ENCODE data around the gene RNF141.

Gene RNF141

DNA sequence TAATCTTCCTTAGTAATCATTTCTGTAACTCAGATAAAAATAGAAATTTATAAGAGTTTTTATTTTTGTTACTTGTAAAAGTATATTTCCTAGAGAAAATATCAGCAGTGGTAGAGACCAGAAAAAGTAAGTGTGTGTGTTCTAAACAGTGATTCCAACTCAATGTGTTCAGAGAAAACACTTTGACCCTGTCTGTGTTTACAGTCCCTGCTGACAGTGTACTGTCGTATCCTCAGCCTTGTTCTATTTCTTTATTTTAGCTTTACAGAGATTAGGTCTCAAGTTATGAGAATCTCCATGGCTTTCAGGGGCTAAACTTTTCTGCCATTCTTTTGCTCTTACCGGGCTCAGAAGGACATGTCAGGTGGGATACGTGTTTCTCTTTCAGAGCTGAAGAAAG lies 17.3 kb upstream of the RNF141 start:
- DNase-seq, result no peak

DNA sequence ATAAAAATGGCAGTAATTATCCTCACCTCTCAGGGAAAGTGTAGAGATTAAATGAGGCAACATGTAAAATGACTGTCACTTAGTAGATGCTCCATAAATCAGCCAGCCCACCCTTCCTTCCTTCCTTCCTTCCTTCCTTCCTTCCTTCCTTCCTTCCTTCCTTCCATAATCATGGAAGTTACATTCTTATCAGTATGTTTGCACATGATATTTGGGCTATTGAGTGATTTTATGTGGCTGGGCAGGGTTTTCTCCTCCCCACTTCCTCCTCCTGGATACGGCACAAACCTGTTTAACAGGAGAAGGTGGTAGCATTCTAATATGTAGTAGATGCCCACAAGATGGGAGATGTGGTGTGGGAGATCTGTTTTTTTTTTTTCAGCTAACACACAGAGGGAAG lies 15.6 kb upstream of the RNF141 start:
- DNase-seq, result no peak

DNA sequence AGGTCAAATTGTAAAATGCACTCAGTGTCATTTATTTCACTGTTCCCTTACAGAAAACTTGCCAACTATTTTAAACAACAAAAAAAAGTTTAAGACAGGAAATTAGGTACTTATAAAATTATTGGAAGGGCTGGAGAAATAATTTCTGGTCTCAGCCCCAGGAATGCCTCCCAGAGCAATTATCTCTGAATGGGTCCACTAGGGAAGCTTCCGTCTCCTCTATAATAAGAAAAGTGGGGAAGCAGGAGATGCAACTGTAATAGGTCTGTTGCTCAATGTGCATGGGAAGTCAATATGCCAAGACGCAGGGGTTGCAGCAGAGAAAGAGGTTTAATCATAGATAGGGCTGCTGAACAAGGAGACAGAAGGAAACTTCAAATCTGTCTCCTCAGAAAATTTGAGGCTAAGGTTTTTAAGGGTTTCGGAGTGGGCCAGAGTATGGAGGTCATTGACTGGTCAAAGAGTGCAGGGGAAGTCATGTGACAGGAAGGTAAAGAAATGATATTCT lies 10.9 kb upstream of the RNF141 start:
- DNase-seq, result no peak

DNA sequence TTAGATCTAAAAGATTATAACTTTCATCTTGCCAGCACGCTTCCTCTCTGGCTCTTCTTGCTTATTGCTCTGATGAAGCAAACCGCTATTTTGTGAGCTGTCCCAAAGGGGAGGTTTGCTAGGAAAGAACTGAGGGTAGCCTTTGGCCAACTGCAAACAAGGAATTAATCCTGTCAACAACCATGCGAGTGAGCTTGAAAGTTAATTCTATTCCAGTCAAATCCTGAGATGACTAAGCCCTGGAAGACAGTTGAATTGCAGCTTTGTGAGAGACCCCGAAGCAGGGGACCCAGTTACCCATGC lies 10.3 kb upstream of the RNF141 start:
- DNase-seq, result no peak

DNA sequence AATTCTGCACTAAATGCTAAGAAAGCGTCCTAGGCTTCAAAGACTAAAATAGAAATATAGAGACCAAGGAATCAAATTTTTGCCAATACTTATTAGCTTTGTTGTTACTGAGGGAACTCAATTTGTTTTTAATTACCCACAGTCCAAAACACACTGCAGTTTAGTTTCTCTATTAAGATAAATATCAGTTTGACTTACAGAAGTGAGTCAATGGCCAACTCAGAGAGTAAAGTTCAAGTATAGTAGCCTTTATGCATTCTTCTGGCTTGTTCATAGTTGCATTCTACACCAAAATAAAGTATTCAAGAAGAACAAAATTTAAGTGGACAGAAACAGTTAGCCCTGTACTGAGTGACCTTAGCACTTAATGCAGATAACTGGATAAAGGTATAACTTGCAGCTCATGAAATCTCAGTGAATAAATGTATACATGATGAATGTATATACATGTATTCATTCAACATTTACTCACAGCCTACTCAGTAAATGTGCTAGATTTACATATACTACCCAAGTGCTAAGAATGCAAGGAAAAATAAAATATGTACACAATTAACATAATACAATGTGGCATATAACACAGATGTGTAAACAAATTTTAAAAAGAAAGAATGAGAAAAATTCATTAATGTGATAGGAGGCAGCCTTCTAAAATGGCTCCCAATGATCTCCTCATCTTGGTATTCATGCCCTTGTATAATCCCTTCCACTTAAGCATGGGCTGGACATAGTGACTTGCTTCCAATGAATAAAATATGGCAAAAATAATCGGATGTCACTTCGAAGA lies 9.7 kb upstream of the RNF141 start:
- DNase-seq, result no peak

DNA sequence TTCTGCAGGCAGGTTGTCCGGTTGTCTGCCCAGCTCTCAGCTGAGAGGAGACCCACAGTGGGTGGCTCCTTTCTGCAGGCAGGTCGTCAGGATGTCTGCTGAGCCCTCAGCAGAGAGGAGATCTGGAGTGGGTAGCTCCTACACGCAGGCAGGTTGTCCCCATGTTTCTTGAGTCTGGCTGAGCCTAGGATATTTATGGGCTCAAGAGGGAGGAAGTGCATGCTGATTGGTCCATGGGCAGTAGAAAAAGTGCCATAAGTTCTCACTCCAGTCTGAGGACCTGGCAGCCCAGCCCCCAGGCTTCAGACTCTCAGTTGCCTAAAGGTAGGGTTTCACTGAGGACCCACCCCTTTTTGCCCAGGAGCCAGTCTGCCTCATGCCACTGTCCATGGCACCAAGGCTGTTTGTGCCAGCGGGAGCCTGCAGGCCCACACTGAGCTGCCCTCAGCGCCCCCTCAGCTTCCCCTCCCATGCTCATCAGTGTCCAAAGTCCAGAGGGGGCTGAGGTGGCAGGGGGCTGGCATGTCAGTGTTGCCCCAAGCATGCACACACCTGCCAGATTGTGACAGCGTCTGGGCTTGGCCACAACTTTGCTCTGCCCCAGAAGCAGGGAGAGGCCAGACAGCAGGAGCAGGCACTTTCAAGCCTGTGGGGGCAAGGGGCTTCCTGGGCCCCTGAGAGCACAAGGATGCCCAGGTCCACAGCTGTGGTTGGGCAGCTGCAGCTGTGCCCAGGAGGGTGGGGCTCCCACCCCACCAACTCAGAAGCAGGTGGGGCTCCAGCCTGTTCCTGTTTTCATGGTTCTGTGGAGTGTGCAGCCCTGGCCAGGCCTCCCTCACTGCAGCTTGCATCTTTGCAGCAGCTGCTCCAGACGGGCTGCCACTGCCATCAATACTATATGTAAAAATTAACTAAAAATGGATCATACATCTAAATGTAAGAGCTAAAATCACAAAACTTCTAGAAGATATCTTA lies 3.8 kb upstream of the RNF141 start:
- DNase-seq, result no peak

DNA sequence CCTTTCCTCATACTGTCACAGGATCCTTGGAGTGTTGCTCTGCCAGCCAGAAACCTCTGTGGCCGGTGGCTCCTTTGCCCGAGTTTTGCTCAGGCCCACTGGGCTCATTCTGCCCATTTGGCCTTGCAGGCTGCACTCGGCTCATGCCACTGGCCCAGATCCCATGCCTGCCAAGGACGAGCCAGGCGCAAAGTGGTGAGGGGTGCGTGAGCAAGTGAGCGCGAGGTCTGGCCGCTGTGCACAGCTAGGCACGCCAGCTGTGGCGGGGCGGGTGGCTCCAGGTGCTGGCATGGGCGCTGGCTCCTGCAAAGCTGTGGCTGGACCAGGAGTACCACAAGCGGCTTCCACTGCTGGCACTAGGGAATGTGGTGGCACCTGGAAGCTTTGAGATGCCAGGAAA lies 2.8 kb upstream of the RNF141 start:
- DNase-seq, result no peak

DNA sequence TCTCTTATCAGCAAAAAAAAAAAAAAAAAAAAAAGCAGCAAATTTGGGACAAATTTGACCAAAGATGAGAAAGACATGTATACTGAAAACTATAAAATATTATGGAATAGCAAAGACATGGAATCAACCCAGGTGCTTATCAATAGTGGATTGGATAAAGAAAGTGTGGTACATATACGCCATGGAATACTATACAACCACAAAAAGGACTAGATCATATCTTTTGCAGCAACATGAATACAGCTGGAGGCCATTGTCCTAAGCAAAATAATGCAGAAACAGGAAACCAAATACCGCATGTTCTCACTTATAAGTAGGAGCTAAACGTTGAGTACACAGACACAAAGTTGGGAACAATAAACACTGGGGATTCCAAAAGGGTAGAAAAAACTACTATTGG lies 1.8 kb upstream of the RNF141 start:
- no peak for DNase-seq

DNA sequence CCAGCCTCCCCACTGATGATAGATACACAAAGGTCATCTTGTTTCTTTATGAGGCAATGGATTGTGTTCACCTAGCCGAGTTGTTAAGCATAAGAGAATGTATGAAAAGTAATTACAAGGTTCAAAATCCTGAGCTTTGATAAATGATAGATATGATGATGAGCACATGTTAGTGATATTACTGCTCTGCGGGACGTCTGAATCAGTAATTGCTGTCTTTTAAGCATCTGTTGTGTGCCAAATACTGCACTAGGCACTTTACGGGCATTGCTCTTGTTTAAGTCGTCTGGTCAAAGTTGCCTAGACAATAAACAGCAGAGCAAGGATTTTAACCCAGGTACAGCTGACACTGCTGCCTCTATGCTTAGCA lies 559 bp upstream of the RNF141 start:
- DNase-seq, result no peak

DNA sequence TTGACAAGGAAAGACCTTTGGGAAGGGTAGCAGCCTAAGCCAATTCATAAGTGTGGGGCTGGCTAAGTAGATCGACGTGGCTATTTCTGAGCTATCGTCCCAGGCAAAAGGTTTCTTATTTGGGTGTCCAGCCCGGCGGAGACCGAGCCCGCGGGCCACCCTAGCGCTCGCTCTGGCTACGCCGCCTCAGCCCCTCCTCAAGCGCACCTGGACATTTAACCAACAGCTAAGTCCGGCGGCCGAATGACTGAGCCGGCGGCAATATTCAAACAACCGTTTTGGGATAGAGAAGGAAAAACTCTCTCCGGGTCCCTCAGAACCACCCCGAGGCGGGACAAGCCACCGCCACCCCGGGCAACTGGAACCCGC lies 457 bp downstream of the RNF141 start:
- DNase-seq, result no peak

DNA sequence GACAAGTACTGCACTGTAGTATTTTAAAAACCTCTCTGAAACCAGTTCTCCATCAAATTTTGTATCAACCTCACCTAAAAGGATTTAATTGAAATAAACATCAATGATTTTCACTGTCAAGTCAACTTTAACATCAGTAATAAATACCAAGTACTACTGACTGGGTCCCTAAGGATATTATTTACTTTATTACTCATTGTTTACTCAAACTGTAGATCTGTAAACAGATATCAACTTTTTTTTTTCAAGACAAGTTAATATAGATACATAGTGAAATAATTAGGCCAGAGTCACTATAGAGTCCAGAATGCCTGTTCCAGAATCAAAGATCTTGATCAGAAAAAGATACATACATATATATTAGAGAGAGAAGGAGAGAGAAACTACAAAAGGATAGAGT lies 1.6 kb downstream of the RNF141 start:
- no peak for DNase-seq

DNA sequence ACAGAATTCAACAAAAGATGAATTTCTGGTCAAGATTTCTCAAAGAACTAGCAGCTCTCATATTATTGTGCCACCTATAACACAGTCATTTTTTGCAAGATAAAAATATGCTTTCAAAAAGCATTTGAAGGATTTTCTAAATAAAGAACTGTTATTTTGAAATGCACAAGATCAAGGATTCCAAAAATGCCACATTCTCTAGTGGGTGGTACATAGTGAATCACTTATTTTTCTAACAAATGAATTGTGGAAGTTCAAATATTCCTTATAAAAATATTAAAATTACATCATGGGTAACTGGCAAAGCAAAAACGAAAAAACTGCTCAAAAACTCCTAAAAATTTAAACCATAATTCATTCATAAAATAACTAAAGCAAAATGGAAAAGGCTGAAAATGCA lies 2.1 kb downstream of the RNF141 start:
- DNase-seq, result no peak

DNA sequence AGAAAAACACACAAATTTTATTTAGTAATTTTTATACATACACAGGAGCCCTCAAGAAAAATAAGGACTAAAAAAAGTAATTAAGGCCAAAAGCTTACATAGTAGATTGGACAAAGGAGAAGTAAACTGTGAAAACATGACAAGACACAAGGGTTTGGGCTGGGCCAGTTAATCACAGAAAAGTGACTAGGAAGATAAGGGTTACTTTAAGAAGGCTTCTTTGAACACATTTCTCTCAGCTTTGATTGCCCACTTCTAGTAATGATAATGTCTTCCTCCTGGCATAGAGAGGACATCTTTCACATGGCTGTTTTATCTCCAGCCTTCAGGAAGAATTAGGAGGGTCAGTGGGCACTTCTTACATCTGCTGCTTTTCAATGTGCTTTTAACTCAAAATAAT lies 3.4 kb downstream of the RNF141 start:
- DNase-seq, result no peak

DNA sequence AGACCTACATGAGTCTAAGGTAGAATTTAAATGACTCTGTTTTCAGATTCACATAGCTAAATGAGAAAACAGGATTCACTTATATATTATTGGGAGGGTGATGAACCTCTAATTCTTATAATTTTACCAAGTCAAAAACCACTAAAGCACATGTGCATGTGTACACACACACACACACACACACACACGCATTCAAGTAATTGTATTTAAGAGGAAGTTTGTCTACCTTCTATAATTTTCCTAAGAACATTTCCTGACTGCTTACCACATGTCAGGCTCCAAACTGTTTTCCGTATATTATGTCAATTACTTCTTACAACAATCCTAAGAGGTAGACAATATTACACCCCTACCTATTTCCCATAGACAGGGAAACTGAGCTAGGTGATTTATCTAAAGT lies 6.7 kb downstream of the RNF141 start:
- no peak for DNase-seq

DNA sequence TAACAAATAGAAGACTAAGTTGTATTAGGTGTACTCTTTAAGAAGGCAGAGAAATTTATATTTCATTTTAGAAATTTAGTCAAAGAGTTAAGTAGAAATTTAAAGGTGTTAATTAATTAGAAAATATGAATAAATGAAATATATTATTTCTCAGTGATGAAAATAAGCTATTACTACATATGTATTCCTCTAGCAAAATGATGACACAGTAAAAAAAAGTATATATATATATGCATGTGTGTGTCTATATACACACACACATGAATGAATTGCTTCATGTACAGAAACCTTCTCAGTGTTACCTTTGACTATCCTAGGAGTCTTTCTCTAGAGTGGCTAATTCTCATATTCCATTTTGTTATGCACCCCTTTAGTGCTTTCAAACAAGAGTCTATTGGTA lies 7.7 kb downstream of the RNF141 start:
- no peak for DNase-seq

DNA sequence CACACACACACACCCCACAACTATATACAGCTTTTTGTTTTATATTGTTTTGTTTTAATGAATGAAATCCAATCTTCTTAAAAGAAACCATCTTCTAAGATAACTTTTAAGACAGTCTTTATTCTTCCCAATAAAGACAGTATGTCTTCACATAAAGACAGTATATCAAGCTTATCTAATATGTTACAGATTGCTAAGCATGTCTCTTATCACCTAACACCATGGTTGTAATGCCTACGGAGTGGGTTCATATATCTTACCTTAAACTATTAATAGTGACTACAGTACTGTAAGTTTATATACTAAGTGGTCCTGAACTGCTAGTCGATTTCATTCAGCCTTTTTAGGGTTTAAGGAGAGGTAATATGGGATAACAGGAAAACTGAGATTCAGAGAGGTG lies 8.5 kb downstream of the RNF141 start:
- no peak for DNase-seq

DNA sequence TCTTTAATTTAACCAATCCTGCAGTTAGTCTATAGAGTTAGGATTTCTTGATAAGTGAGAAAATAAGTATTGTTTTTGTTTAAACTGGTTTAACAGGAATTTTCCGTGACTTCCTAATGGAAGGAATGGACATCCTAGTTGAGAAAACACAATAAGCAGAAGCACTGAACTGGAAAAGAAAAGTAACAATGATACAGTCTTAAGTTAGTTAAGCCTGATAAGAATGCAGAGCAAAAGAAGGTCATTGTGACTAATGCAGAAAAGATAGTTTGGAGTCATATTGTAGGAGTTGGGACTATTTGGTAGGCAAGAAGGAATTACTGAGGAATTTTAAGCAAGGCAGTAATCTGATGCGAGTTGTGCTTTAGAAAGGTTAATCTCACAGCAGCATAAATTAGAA lies 11.7 kb downstream of the RNF141 start:
- no peak for DNase-seq

DNA sequence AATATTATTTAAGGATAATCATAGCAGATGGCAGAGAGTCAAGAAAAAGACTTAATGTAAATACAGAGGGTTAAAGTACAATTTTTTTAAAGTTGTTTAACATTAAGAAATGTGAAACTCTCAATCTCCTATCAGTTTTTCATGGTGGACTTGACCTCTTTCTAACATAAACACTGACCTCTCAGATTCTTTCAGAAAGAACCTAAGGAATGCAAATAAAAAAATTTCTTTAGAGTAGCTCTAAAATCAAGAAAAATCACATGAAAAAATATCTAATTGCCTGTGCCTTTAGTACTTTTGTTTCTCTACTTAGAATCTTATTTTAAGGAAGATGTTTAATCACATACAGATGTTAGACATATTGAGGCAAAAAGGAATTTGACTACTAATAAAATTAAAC lies 12.9 kb downstream of the RNF141 start:
- no peak for DNase-seq

DNA sequence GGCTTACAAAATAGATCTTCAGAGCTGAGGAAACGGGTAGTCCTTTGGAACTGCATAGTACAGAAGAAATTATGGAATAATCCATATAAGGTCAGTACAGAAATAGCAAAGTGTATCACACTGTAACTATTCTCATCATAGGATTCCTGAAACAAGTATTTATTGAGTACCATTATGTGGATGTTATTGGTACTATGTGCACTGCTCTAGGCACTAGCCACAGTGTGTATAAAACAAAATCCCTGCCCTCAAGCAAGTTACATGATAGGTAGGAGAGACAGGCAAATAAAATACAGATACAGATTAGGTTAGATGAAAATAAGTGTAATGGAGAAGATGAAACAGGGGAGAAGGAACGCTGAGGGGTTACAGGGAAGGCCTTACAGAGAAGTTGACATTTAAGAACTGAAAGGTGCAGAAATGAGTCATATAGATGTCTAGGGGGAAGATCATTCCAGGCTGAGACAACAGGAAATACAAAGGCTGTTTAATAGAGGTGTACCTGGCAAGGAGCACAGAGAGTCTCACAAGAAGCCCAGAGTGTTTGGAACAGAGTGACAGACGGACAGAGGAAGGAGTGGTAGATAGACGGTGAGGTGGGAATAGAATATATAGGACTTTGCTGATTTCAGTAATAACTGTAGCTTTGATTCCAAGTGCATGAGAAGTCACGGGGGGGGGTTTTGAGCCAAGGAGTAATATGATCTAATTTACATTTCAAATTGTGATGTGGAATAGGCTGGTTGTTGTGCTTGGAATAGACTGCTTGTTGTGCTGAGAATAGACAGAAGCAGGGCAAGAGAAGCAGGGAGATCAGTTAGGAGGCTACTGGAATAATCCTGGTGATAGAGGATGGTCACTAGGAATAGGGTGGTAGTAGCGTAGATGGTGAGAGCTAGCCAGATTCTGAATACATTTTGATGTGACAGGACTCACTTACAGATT lies 13.7 kb downstream of the RNF141 start:
- no peak for DNase-seq

DNA sequence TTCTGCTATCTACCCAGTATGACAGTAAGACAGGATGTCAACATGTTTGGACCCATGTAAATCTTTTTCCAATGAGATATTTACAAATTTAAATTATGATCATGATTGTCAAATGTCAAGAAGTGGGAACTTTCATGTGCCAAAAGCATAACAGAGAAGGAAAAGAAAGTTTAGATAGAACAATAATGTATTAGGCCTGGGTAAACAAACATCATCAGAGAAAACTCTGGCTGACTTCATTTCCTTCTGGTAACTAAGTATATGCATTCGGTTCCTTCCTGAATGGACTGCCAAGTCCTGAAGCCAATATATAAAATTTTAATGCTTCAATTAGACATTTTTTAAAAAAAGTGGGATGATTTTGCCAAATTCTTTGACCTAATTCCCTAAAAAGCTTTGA lies 16.5 kb downstream of the RNF141 start:
- DNase-seq, result no peak

DNA sequence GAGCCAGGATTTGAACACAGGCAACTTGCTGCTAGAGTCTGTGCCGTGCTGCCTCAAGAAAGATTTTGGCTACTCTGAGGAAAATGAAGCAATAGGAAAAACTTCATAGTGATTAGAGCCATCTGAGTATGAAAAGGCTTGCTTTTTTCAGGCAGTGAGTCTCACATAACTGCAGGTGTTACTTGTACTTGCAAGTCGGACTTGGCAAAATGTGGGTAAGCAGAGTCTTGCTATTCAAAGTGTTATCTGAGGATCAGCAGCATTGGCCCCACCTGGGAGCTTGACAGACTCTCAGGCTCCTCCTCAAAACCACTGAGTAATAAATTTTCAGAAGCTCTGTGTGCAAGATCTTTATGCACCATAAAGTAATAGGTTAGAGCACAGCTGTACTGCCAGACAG lies 18.1 kb downstream of the RNF141 start:
- no peak for DNase-seq

DNA sequence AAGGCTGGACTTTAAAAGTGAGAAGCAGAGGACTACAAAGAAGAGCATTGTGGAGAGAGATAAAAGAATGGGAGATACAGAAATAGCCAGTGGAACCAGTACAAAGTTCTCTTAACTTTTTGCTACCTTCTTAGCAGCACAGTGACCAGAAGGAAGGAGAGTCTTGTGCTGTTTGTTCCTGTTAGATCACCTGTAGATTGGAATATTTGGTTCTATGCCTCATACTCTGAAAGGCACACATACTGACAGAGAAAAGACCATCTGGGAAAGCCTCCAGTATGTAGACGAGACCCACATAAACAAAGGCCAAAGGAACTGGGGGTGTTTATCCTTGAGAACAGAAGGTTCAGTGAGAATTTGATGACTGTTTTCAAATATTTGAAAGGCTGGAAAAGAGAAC lies 18.7 kb downstream of the RNF141 start:
- no peak for DNase-seq

DNA sequence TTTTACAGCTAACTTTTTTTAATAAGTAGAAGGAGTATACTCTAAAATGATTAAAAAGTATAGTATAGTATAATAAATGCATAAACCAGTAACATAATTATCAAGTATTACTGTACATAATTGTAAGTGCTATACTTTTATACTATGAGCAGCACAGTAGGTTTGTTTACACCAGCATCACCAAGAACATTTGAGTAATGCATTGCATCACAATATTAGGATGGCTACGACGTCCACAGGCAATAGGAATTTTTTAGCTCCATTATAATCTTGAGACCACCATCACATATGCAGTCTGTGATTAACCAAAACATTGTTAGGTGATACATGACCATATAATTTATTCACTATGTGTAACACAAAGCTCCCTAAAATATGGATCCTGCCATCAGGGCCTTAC lies 20.4 kb downstream of the RNF141 start:
- DNase-seq, result no peak
